ENCODE results near the gene MISP. TPM values are rescaled to one million over a fixed set of nuclear protein-coding genes. Genes with fewer than 3 reads are reported as not detected.

MISP gene
- total and polyA plus RNA-seq, 9 of the 15 experiments (the other 6 are each of a cell fraction or from before 2014, with no cell fraction given) = 0.04 to 0.29 (median 0.05) TPM; not detected in 5

GRCh38 chr19:772063-772462 lies 21.2 kb downstream of the MISP start:
- Histone ChIP-seq H3K9me1 (ENCODE audit: control insufficient read depth, insufficient read depth, low read length) (no peaks in the 10 kb centered on the region), H2AFZ (ENCODE audit: low read depth, low read length) (no peak overlapping the region), H3K4me3 (no peak overlapping the region), H3K9ac (ENCODE audit: insufficient read depth in 1 of 2, low read depth in 2 of 2, low read length in 2 of 2) (peak overlapping the region in 1 of 2 experiments; percentile 71; a peak in 1 of 4 replicates), H3K27me3 (ENCODE audit: control insufficient read depth in 2 of 2, insufficient read depth in 2 of 2, low read length in 2 of 2) (no peaks in the 10 kb centered on the region), H3K9me3 (replicated peaks; ENCODE audit: control insufficient read depth, insufficient read depth, low read depth, low read length) (no peaks in the 10 kb centered on the region), H3K79me2 (ENCODE audit: control insufficient read depth, insufficient read depth, low read length) (no peaks in the 10 kb centered on the region), H4K20me1 (replicated peaks; ENCODE audit: control insufficient read depth, insufficient read depth, low read length) (no peaks in the 10 kb centered on the region), H3K27ac (ENCODE audit: extremely low read depth, low read depth, low read length) (no peak overlapping the region), H3K4me2 (ENCODE audit: insufficient read depth, low read length) (no peak overlapping the region), H3K4me1 (replicated peaks in 1 of 2; ENCODE audit: control insufficient read depth in 2 of 2, insufficient read depth in 2 of 2, low read length in 2 of 2) (peaks cover 0 to 32% of the 10 kb centered on the region in 2 experiments; a peak in 2 of 5 replicates), H3K36me3 (ENCODE audit: control insufficient read depth, insufficient read depth, low read length) (no peaks in the 10 kb centered on the region)
- BruUV-seq (replicated peaks) = no TSS peak
- ChIA-PET CTCF (ENCODE audit: low intra/inter-chr PET ratio) (interaction anchor here (0.7 to 3.5 kb wide), 2 partner anchors 27 to 147 kb away, joined by 3 to 74 read pairs; partner anchors contain the start of gene KISS1R), POLR2A (no interaction called here)
- no peak for ATAC-seq
- DNase-seq (ENCODE audit: extremely low read depth in 1 of 4, low spot score in 3 of 4) = no peak
- no peak for FAIRE-seq
- in situ Hi-C loops (cut with MboI) (loop anchor here (25.0 kb wide), 1 partner anchor 465 kb away; the partner anchor contains the start of genes ATP5F1D, CBARP and MIDN), intact Hi-C loops (cut with micrococcal nuclease) (loop anchor here (5.0 kb wide), 1 partner anchor 210 kb away; the partner anchor contains the start of gene WDR18)
- WGBS (ENCODE audit: insufficient coverage, low coverage, missing lambda C conversion rate) = 80% methylated on average over 4 of the region's 5 CpGs
- no peak for TF ChIP-seq USF1 (CRISPR knock-in tag; IDR thresholded peaks at IDR 0.05)
- no peak for TF ChIP-seq MAFF (IDR thresholded peaks at IDR 0.05; ENCODE audit: low read length)
- no peak for TF ChIP-seq DNMT1 (IDR thresholded peaks at IDR 0.05)
- 0 out of 2 replicates have a peak, but pooled peaks have one; percentile 26 for TF ChIP-seq PTBP1 (IDR thresholded peaks at IDR 0.05; ENCODE audit: low read depth, low read length)
- no peak for TF ChIP-seq ZNF609 (CRISPR knock-in tag; IDR thresholded peaks at IDR 0.05; ENCODE audit: borderline replicate concordance)
- TF ChIP-seq SMARCA5 (IDR thresholded peaks at IDR 0.05) = peak; percentile 52; the same call in 1 of the 2 replicates
- no peak for TF ChIP-seq ZNF280A (IDR thresholded peaks at IDR 0.05; ENCODE audit: low read depth, partially characterized antibody)
- no peak for TF ChIP-seq RERE (CRISPR knock-in tag; IDR thresholded peaks at IDR 0.05; ENCODE audit: borderline replicate concordance)
